C4-2B (cell line): ENCODE results near the gene CDC73.

Source experiments
- ZFX ChIP-seq: fragments of 450-650 bp; IDR thresholded peaks from 2 replicates; pipeline ENCODE4 v1.6.1; 2017
- TF ChIP-seq, protein P1 (sequence below): fragments of 450-650 bp; conservative IDR thresholded peaks from 2 replicates; pipeline ENCODE4 v1.5.1; 2017; ENCODE audit warnings: mild to moderate bottlenecking

DNA sequence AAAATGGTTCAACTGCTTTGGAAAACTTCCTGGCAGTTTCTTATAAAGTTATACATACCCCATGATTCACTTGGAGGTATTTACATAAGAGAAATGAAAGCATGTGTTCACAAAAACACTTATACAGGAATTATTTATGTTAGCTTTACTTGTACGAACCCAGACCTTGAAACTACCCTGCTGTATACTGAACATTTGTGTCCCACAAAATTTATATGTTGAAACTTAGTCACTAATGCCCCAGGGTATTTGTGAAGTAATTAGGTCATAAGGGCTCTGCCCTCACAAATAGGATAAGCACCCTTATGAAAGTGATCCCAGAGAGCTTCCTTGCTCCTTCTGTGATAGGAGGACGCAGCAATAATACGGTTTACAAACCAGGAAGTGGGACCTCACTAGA is 107.3 kb downstream of the CDC73 start:
- TF ChIP-seq, protein P1, sequence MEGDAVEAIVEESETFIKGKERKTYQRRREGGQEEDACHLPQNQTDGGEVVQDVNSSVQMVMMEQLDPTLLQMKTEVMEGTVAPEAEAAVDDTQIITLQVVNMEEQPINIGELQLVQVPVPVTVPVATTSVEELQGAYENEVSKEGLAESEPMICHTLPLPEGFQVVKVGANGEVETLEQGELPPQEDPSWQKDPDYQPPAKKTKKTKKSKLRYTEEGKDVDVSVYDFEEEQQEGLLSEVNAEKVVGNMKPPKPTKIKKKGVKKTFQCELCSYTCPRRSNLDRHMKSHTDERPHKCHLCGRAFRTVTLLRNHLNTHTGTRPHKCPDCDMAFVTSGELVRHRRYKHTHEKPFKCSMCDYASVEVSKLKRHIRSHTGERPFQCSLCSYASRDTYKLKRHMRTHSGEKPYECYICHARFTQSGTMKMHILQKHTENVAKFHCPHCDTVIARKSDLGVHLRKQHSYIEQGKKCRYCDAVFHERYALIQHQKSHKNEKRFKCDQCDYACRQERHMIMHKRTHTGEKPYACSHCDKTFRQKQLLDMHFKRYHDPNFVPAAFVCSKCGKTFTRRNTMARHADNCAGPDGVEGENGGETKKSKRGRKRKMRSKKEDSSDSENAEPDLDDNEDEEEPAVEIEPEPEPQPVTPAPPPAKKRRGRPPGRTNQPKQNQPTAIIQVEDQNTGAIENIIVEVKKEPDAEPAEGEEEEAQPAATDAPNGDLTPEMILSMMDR: no peak
- no peak for TF ChIP-seq ZFX
